Measurements from ENCODE around the gene LIPJ.

The LIPJ gene

DNA sequence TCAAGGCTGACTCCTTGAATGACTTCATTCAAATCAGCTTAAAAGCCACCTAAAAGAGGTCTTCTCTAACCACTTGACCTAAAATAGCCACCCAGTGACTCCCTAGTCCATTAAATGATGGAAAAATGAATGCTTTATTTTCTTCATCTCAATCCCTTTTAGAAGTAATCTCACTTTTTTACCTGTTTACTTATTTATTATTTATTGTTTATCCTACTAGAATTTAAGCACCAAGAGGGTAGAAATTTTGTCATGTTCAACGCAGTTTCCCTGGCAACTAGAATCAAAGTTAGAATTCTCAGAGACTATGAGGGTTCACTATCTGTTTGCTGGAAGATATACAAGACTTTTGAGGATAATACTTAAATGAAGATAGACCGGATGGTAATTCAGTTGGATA lies at the start of gene LIPJ:
LIPJ (plus strand) TSS at position 301 of the 400 bp plus-strand sequence. CDS start 3,926 bp downstream, outside the sequence.
- DNase-seq (ENCODE audit: low read depth in 3 of 3) = no peak

DNA sequence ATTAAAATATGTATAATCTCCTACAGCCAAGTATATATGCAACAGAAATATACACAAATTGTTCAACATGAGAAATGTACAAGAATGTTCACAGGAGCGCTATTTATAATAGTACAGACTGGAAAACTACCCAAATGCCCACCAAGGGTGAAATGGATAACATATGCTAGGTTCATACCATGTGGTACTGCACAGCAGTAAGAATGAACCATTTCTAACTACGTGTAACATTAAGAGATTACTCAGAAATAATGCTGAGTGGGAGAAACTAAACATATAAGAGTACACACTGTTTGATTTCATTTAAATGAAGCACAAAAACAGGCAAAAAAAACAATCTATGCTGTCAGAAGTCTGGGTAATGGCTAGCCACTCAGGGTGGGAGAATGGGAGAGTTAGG lies 49.2 kb upstream of the LIPJ start:
- DNase-seq (ENCODE audit: low read depth in 3 of 3) = no peak

- DNase-seq (ENCODE audit: low read depth in 3 of 3) = no peak
These were observed 48.5 kb upstream of the LIPJ start for GRCh38 chr10:88538048-88538447.

- DNase-seq (ENCODE audit: low read depth in 3 of 3) = no peak
These were observed 46.2 kb upstream of the LIPJ start for GRCh38 chr10:88540351-88540750.

- DNase-seq (ENCODE audit: low read depth in 3 of 3) = no peak
These were observed 45.4 kb upstream of the LIPJ start for GRCh38 chr10:88541116-88541626.

GRCh38 chr10:88542522-88542921 lies 44.0 kb upstream of the LIPJ start:
- no peak for DNase-seq (ENCODE audit: low read depth in 3 of 3)

DNA sequence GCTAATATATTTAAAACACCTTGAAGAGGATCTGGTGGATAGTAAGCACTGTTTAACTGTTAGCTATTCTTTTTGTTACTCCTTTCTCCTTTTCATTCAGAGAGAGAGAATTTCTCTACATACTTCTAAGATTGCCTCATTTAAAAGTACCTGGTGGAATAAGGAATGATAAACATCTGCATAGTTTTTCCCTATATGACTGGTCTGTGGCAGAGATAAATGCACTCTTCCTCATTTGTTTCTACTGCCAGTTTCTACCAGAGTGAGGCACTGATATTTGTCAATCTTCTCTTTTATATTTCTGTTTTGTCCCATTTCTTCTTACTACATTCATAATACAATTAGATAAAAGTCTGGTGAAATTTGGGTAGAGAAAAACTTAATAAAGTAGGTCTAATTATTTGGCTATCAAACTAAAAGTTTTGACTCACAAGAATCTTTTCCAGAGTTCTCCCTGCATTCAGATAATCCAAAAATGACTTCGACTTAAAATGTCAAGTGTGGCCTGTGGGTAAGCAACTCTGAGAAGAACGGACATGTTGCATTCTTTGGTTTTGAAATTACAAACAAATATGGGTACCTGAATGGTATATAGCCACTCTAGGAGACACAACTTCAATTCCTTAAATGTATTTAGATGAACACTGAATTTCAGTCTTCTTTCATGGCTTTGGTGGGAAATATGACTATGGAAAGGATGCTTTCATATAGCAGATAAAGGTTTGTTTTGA lies 42.3 kb upstream of the LIPJ start:
- DNase-seq (ENCODE audit: low read depth in 3 of 3) = no peak

- DNase-seq (ENCODE audit: low read depth in 3 of 3) = no peak
These were observed 41.2 kb upstream of the LIPJ start for GRCh38 chr10:88545359-88545758.

GRCh38 chr10:88546497-88546896 lies 40.1 kb upstream of the LIPJ start:
- DNase-seq (ENCODE audit: low read depth in 3 of 3) = no peak

GRCh38 chr10:88551246-88551645 lies 35.3 kb upstream of the LIPJ start:
- DNase-seq (ENCODE audit: low read depth in 3 of 3) = no peak

- peak in 2 of 3 experiments; percentile 7 to 10 for DNase-seq (ENCODE audit: low read depth in 3 of 3)
These were observed 33.3 kb upstream of the LIPJ start for GRCh38 chr10:88553116-88553752.

DNA sequence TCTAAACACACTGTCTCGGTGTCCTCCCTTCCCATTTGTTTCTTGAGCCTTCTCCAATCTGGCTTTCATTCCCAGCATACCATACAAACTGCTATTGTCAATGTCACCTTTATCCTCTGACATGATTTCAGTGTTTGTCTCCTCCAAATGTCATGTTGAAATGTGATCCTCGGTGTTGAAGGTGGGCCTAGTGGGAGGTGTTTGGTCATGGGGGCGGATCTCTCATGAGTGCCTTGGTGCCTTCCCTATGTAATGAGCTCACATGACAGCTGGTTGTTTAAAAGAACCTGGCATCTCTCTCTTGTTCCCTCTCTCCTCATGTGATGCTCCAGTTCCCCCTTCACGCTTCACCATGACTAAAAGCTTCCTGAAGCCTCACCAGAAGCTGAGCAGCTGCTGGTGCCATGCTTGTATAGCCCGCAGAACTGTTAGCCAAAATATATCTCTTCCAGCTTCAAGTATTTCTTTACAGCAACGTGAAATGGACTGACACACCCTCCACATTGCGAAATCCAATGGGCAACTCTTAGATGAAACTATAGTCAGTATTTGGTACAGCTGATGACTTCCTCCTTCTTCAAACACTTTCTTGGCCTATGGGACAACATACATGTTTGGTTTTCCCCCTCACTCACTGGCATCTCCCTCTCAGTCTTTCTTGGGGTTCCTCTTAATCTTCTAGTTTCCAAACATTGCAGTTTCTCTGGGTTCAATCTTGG lies 31.2 kb upstream of the LIPJ start:
- no peak for DNase-seq (ENCODE audit: low read depth in 3 of 3)

DNA sequence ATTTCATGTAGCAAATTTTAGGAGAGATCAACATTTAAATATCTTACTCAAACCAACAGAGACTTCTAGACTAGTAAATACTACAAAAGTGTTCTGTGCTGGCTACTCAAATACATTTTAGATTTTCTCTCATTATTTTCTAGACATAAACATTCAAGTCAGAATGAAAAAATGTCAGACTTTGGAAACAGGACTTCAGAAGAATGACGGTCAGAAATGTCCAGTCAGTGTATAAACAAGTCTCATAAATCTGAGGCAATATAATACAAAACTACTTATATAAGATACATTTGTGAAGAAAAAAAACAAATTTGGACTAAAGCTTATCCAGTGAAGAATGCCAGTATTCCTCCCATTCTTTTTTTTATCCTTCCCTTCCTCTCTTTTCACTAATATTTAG lies 29.3 kb upstream of the LIPJ start:
- no peak for DNase-seq (ENCODE audit: low read depth in 3 of 3)

GRCh38 chr10:88557658-88558057 lies 28.9 kb upstream of the LIPJ start:
- no peak for DNase-seq (ENCODE audit: low read depth in 3 of 3)

DNA sequence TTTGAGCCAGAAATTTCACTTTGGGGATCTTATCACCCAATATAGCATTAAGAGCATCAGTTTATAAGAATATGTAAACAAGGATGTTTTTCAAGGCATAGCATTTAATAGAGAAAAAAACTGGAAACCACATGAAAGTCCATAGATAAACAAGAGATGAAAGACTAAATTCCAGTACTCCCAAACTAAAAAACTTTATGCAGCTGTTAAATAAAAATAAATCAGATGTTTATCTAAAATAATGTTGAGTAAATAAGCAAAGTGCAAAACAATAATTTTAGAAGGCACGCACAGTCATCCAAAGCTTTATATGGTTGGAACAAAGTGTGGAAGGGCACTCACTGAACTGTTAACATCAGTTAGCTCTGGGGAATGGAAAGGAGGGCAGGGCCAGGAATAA lies 24.4 kb upstream of the LIPJ start:
- DNase-seq (ENCODE audit: low read depth in 3 of 3) = no peak

- DNase-seq (ENCODE audit: low read depth in 3 of 3) = no peak
These were observed 21.5 kb upstream of the LIPJ start for GRCh38 chr10:88565072-88565471.

GRCh38 chr10:88582411-88582805 lies 4.2 kb upstream of the LIPJ start:
- no peak for DNase-seq (ENCODE audit: low read depth in 3 of 3)

DNA sequence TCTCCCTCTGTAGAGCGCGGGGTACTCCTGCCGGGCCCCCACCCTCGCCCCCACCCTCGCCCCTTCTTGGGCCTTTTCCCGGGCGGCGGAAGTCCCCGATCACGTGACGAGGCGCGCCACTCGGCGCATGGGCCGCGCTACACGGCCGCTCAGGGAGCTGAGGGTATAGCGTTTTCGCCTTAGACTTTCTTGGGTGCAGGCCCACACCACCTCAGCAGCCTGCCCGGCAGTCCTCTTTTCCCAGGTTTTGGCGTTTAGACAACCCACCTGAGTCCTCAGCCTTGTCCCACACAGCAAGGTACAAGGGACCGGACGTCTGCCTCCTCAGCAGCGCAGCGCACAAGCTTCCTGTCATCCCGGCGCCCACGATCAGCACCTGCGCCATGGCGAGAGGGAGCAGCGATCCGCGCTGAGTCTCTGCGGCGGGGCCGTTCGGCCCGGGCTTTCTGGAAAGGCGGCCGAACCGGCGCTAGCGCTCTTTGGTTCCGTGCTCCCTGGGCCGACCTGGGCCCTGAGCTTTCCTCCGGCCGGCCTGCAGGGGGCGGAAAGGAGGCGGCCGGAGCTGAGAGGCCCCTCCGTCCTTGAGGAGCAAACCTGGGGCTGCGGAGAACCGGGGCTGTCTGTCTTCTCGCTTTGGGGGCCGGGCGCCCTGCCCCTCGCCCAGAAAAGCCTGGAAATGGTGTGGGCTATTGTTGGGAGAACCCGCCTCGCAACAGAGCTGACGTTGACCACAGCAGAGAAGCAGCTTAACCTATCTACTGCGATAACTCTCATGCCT lies 3.6 kb upstream of the LIPJ start, which contains the start of gene RNLS:
RNLS (minus strand) TSS at position 513 of the 778 bp plus-strand sequence.
- peak; percentile 33 to 52 (median 51) for DNase-seq (ENCODE audit: low read depth in 3 of 3)

DNA sequence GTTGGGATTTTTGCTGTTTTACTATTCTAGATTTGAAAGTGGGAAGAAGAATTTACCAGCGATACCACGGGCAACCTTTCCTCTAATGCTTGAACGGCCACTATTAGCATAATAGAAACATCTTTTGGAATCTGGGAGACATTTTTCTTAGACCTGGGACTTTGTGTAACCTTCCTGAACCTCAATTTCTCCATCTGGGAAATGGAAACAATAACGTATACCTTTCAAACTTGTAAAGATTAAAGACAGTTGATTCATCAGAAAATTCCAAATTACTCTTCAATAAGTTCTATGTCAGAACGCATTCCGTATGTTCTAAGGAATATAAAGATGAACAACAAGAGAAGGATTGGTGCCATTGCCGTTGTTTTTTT lies 3.0 kb upstream of the LIPJ start:
- no peak for DNase-seq (ENCODE audit: low read depth in 3 of 3)

DNA sequence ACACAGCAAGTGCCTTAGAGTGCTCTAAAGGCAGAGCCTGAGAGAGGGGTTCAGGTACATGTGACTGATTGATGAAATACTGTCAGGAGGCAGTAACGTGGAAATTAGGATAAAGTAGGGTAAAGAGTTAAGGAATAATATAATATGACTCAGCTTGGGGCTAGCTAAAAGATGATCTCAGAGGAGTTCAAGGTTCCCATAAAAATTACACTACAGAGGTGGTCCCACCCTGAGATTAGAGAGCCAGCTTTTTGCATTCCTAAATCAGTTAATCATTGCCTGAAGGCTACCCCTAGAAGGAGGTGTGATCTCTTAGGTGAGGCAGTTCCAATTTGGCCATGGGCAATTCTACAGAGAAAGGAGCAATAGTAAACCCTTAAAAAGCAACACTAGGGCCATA lies 5.8 kb downstream of the LIPJ start:
- no peak for DNase-seq (ENCODE audit: low read depth in 3 of 3)

- DNase-seq (ENCODE audit: low read depth in 3 of 3) = no peak
These were observed 6.3 kb downstream of the LIPJ start for GRCh38 chr10:88592906-88593305.

- no peak for DNase-seq (ENCODE audit: low read depth in 3 of 3)
These were observed 7.9 kb downstream of the LIPJ start for GRCh38 chr10:88594482-88594881.

Data from stimulated activated CD4-positive, alpha-beta T cell treated with anti-CD3 and anti-CD28 coated beads, TNF-alpha, amount 100 ng/mL, for 24 hours (primary cell).